ENCODE data around the gene CHMP2A.
"Not testable (repeated sequence)": the region's sequence is repeated elsewhere in the genome, so short reads cannot be mapped to it uniquely, and the experiment has no call there.

Gene CHMP2A

GRCh38 chr19:58554494-58555368 lies at the start of gene CHMP2A:
Gene CHMP2A (minus strand): TSS chr19:58555105. CDS start chr19:58554212, 893 bp downstream.
- no peak for DNase-seq

GRCh38 chr19:58586133-58586765 lies 31.3 kb upstream of the CHMP2A start:
- no peak for DNase-seq

GRCh38 chr19:58585442-58586132 lies 30.7 kb upstream of the CHMP2A start:
- no peak for DNase-seq

GRCh38 chr19:58584498-58585441 lies 29.9 kb upstream of the CHMP2A start:
- no peak for DNase-seq

- no peak for DNase-seq
Measured at GRCh38 chr19:58582985-58583384, 28.1 kb upstream of the CHMP2A start.

GRCh38 chr19:58581227-58582141 lies 26.6 kb upstream of the CHMP2A start:
- no peak for DNase-seq

GRCh38 chr19:58579473-58580142 lies 24.7 kb upstream of the CHMP2A start:
- no peak for DNase-seq

GRCh38 chr19:58578012-58578925 lies 23.4 kb upstream of the CHMP2A start:
- no peak for DNase-seq

- not testable (repeated sequence) for DNase-seq
Measured at GRCh38 chr19:58577581-58577980, 22.7 kb upstream of the CHMP2A start.

- no peak for DNase-seq
Measured at GRCh38 chr19:58575183-58576041, 20.5 kb upstream of the CHMP2A start.

GRCh38 chr19:58573658-58574164 lies 18.8 kb upstream of the CHMP2A start:
- no peak for DNase-seq

- DNase-seq: no peak
Measured at GRCh38 chr19:58572818-58573657, 18.1 kb upstream of the CHMP2A start, which contains the start of gene MZF1. Gene MZF1 (minus strand): TSS chr19:58573335. CDS start chr19:58571389, 1,946 bp downstream.

GRCh38 chr19:58572026-58572817 lies 17.3 kb upstream of the CHMP2A start:
- no peak for DNase-seq

- DNase-seq: no peak
Measured at GRCh38 chr19:58571575-58571947, 16.7 kb upstream of the CHMP2A start.

- DNase-seq: no peak
Measured at GRCh38 chr19:58570770-58571574, 16.1 kb upstream of the CHMP2A start.

All from DMS79 treated with DMSO at 0.1 percent for 48 hours (cell line).